Iris pigment epithelial cell (primary cell): Measurements from ENCODE around the gene PSMD2.
A peak's percentile ranks its signal among the peaks of the same experiment; 100 is the strongest.

Experiments used
- DNase-seq: peaks from one replicate; pipeline ENCODE4 v3.0.0-alpha.2; 2011; ENCODE audit warnings: low read depth

Gene PSMD2

GRCh38 chr3:184282941-184283340, 16.1 kb upstream of the PSMD2 start:
- DNase-seq, result no peak

- DNase-seq, result no peak
Observed at GRCh38 chr3:184283681-184284080, 15.4 kb upstream of the PSMD2 start.

GRCh38 chr3:184284696-184285095, 14.3 kb upstream of the PSMD2 start:
- peak; percentile 81 for DNase-seq

- DNase-seq, result peak; percentile 48
Observed at GRCh38 chr3:184289426-184289938, 9.6 kb upstream of the PSMD2 start.

GRCh38 chr3:184290331-184290730, 8.7 kb upstream of the PSMD2 start:
- DNase-seq, result no peak

GRCh38 chr3:184291044-184291737, 7.8 kb upstream of the PSMD2 start:
- DNase-seq, result no peak

GRCh38 chr3:184291738-184292445, 7.1 kb upstream of the PSMD2 start:
- DNase-seq, result no peak

- no peak for DNase-seq
Observed at GRCh38 chr3:184295771-184296170, 3.3 kb upstream of the PSMD2 start.

GRCh38 chr3:184296616-184297015, 2.4 kb upstream of the PSMD2 start:
- no peak for DNase-seq

- peak; percentile 76 for DNase-seq
Observed at GRCh38 chr3:184299488-184300377, 692 bp downstream of the PSMD2 start.

GRCh38 chr3:184300378-184300720, 1.3 kb downstream of the PSMD2 start:
- DNase-seq, result peak; percentile 67

GRCh38 chr3:184305577-184305976, 6.5 kb downstream of the PSMD2 start:
- no peak for DNase-seq

- DNase-seq, result no peak
Observed at GRCh38 chr3:184306341-184306972, 7.4 kb downstream of the PSMD2 start.

GRCh38 chr3:184307915-184308314, 8.9 kb downstream of the PSMD2 start:
- DNase-seq, result no peak

- DNase-seq, result no peak
Observed at GRCh38 chr3:184308744-184309143, 9.7 kb downstream of the PSMD2 start.

- no peak for DNase-seq
Observed at GRCh38 chr3:184311633-184312032, 12.6 kb downstream of the PSMD2 start.

- peak; percentile 95 for DNase-seq
Observed at GRCh38 chr3:184314363-184314699, 15.3 kb downstream of the PSMD2 start, which contains the start of gene EIF4G1. Gene EIF4G1 (plus strand): TSS chr3:184314606. CDS start chr3:184315797, 1,191 bp downstream.

GRCh38 chr3:184314700-184315542, 15.9 kb downstream of the PSMD2 start:
- DNase-seq, result peak; percentile 82

- DNase-seq, result no peak
Observed at GRCh38 chr3:184315543-184315867, 16.5 kb downstream of the PSMD2 start.

GRCh38 chr3:184315871-184316661, 17.0 kb downstream of the PSMD2 start:
- DNase-seq, result no peak
